Endodermal cell (in vitro differentiated cells): ENCODE data around the gene PRDX2. TPM values are rescaled to one million over a fixed set of nuclear protein-coding genes. Genes with fewer than 3 reads are reported as not detected.
A peak's percentile ranks its signal among the peaks of the same experiment; 100 is the strongest.

Source experiments
- DNase-seq: peaks from one replicate; pipeline ENCODE4 v3.0.0-alpha.2; 2017
- H3K27ac ChIP-seq: 2 replicates; pipeline ENCODE4 v1.5.1; 2013; ENCODE audit warnings: mild to moderate bottlenecking, low read depth, low read length, moderate library complexity
- H3K27me3 ChIP-seq: 2 replicates; pipeline ENCODE4 v1.6.1; 2013; ENCODE audit warnings: mild to moderate bottlenecking, low read length, moderate library complexity; ENCODE audit not compliant: insufficient read depth, control insufficient read depth, poor library complexity, severe bottlenecking
- H3K36me3 ChIP-seq: 2 replicates; pipeline ENCODE4 v1.7.0; 2013; ENCODE audit warnings: mild to moderate bottlenecking, low read length, moderate library complexity; ENCODE audit not compliant: control insufficient read depth, insufficient read depth
- H3K4me1 ChIP-seq: one replicate; pipeline ENCODE4 v1.7.0; 2013; ENCODE audit warnings: low read length; ENCODE audit not compliant: control insufficient read depth, insufficient read depth
- H3K4me3 ChIP-seq: 2 replicates; pipeline ENCODE4 v1.5.1; 2013; ENCODE audit warnings: mild to moderate bottlenecking, low read length, moderate library complexity
- H3K9ac ChIP-seq: 2 replicates; pipeline ENCODE4 v1.6.1; 2013; ENCODE audit warnings: mild to moderate bottlenecking, low read length, moderate library complexity; ENCODE audit not compliant: poor library complexity, severe bottlenecking; ENCODE audit errors: extremely low read depth
- H3K9me3 ChIP-seq: 2 replicates; pipeline ENCODE4 v1.6.1; 2013; ENCODE audit warnings: mild to moderate bottlenecking, low read length, moderate library complexity; ENCODE audit not compliant: control insufficient read depth
- H3K27ac Mint-ChIP-seq: 2 replicates; pipeline ENCODE4 v1.8.0; 2020; ENCODE audit warnings: mixed read lengths
- H3K27me3 Mint-ChIP-seq: 2 replicates; pipeline ENCODE4 v1.8.0; 2021; ENCODE audit warnings: mild to moderate bottlenecking, mixed read lengths; ENCODE audit not compliant: insufficient read depth
- H3K36me3 Mint-ChIP-seq: 2 replicates; pipeline ENCODE4 v1.8.0; 2020; ENCODE audit warnings: low read depth, mixed read lengths
- H3K4me1 Mint-ChIP-seq: 2 replicates; pipeline ENCODE4 v1.8.0; 2020; ENCODE audit warnings: mixed read lengths
- H3K4me3 Mint-ChIP-seq: 2 replicates; pipeline ENCODE4 v1.8.0; 2020; ENCODE audit warnings: mild to moderate bottlenecking, moderate library complexity, mixed read lengths
- H3K9me3 Mint-ChIP-seq: 2 replicates; pipeline ENCODE4 v1.8.0; 2020; ENCODE audit warnings: mild to moderate bottlenecking, mixed read lengths
- CTCF ChIP-seq: fragments of 200-600 bp; sonication (generic); conservative IDR thresholded peaks from 2 replicates; pipeline ENCODE4 v1.5.0; 2021; ENCODE audit warnings: antibody characterized with exemption, mild to moderate bottlenecking
- WGBS, 2 experiments: methylation state at CpG; one replicate each; pipeline versions ENCODE4 v1.1.5 to v1.1.7; 2013; ENCODE audit warnings: missing lambda C conversion rate in 2 of 2, mixed read lengths in 1 of 2; ENCODE audit not compliant: insufficient coverage in 1 of 2, insufficient read length in 1 of 2; 5-methylcytosine and 5-hydroxymethylcytosine counted together
- total RNA-seq, 2 donors: library from RNA; stranded (reverse); fragmentation: NEBNext Ultra II Directional in 1 of 2; extraction: Animal tissue kit (Norgen Biotek cat#: 25700) in 1 of 2; gene quantifications; 2 replicates in 1 of 2; 3 replicates in 1 of 2; pipeline ENCODE4 v1.2.1, GENCODE V29; 2021

Gene PRDX2
- total RNA-seq, 2 donors from 2014 or later, result 429 to 507 TPM

- Histone ChIP-seq H3K4me1 (peaks cover 11% of the 10 kb centered on the region), H3K9ac (no peak overlapping the region), H3K27me3 (peaks cover 9% of the 10 kb centered on the region), H3K27ac (peak overlapping the region; percentile 26), H3K36me3 (no peaks in the 10 kb centered on the region), H3K9me3 (no peaks in the 10 kb centered on the region), H3K4me3 (no peak overlapping the region)
- 88 to 92% methylated on average over 3 to 4 of the region's 4 CpGs for WGBS, 2 experiments
- peaks cover 22% of the 10 kb centered on the region for H3K4me1 Mint-ChIP-seq
- DNase-seq, result no peak
- no peak overlapping the region for H3K4me3 Mint-ChIP-seq
- peaks cover 9% of the 10 kb centered on the region for H3K27me3 Mint-ChIP-seq
- no peak for TF ChIP-seq CTCF
- no peaks in the 10 kb centered on the region for H3K36me3 Mint-ChIP-seq
- H3K27ac Mint-ChIP-seq, result no peak overlapping the region
- H3K9me3 Mint-ChIP-seq, result no peaks in the 10 kb centered on the region
These were observed 13.4 kb downstream of the PRDX2 start for GRCh38 chr19:12788042-12788681.

- H3K27me3 Mint-ChIP-seq, result peaks cover 9% of the 10 kb centered on the region
- H3K9me3 Mint-ChIP-seq, result no peaks in the 10 kb centered on the region
- WGBS, 2 experiments, result 91 to 93% methylated on average over 9 to 10 of the region's 10 CpGs
- Histone ChIP-seq H3K9ac (no peak overlapping the region), H3K4me3 (no peak overlapping the region), H3K4me1 (peaks cover 11% of the 10 kb centered on the region), H3K36me3 (no peaks in the 10 kb centered on the region), H3K27ac (no peak overlapping the region), H3K27me3 (peaks cover 9% of the 10 kb centered on the region), H3K9me3 (no peaks in the 10 kb centered on the region)
- peaks cover 22% of the 10 kb centered on the region for H3K4me1 Mint-ChIP-seq
- DNase-seq, result no peak
- H3K27ac Mint-ChIP-seq, result no peak overlapping the region
- H3K36me3 Mint-ChIP-seq, result no peaks in the 10 kb centered on the region
- TF ChIP-seq CTCF, result no peak
- H3K4me3 Mint-ChIP-seq, result no peak overlapping the region
These were observed 14.1 kb downstream of the PRDX2 start for GRCh38 chr19:12787458-12787857.

- Mint-ChIP-seq H3K36me3 (no peaks in the 10 kb centered on the region), H3K4me3 (no peak overlapping the region), H3K9me3 (no peaks in the 10 kb centered on the region), H3K4me1 (peaks cover 24% of the 10 kb centered on the region), H3K27me3 (peaks cover 9% of the 10 kb centered on the region), H3K27ac (no peak overlapping the region)
- TF ChIP-seq CTCF, result no peak
- 88 to 92% methylated on average over 2 to 3 of the region's 3 CpGs for WGBS, 2 experiments
- Histone ChIP-seq H3K27me3 (peaks cover 9% of the 10 kb centered on the region), H3K4me3 (no peak overlapping the region), H3K9me3 (no peaks in the 10 kb centered on the region), H3K27ac (no peak overlapping the region), H3K9ac (no peak overlapping the region), H3K4me1 (peaks cover 11% of the 10 kb centered on the region), H3K36me3 (no peaks in the 10 kb centered on the region)
- peak; percentile 31 for DNase-seq
These were observed 14.6 kb downstream of the PRDX2 start for GRCh38 chr19:12786952-12787351.
